Gastroesophageal sphincter (tissue), 3 donors: ENCODE measurements around the gene TNNI3K.

Experiments used
- CTCF ChIP-seq, 4 experiments: fragments of 200-600 bp in 2 of 4; fragments of 450-650 bp in 2 of 4; sonication (generic) in 1 of 4; IDR thresholded peaks; one replicate each; pipeline ENCODE4 v1.5.1; 2017 to 2019; ENCODE audit warnings: antibody characterized with exemption in 4 of 4, mild to moderate bottlenecking in 2 of 4, moderate library complexity in 2 of 4
- EP300 ChIP-seq: sonication (generic); formaldehyde crosslinking; IDR thresholded peaks from one replicate; pipeline ENCODE4 v1.6.1; 2017; ENCODE audit warnings: antibody characterized with exemption, mild to moderate bottlenecking
- POLR2A ChIP-seq, 2 donors: fragments of 450-650 bp; IDR thresholded peaks; one replicate each; pipeline ENCODE4 v1.6.1; 2017; ENCODE audit warnings: antibody characterized with exemption in 2 of 2, mild to moderate bottlenecking in 2 of 2, moderate library complexity in 1 of 2
- POLR2AphosphoS5 ChIP-seq: sonication (generic); formaldehyde crosslinking; IDR thresholded peaks from one replicate; pipeline ENCODE4 v1.6.1; 2017; ENCODE audit warnings: antibody characterized with exemption

DNA sequence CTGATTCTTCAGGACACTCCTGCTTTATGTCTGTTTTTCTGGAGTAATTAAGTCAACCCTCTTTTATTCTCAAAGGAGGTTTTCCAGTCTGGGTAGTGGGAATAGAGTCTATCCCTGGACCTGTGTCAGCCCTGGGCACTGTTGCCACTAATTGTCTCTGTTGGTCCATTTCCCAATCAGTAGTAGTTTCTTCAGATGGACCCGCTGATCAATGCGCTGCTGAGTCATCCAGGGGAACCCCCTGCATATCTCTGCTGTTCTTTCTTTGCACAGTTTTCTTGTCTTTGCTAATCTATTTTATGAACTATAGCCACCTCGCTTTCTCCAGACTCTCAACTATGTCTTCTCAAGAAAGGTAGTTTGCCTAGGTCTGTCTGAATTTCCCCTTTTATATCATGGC is 82.5 kb downstream of the TNNI3K start:
- TF ChIP-seq CTCF (IDR thresholded peaks at IDR 0.05) (no peak), POLR2A (IDR thresholded peaks at IDR 0.05) (no peak), EP300 (no peak), POLR2AphosphoS5 (no peak)
